ENCODE results near the gene KDELR3. TPM values are rescaled to one million over a fixed set of nuclear protein-coding genes. Genes with fewer than 3 reads are reported as not detected.

The KDELR3 gene
- total RNA-seq, 1 donor from 2014 or later: 39.3 TPM

GRCh38 chr22:38422611-38423511 lies 45.0 kb upstream of the KDELR3 start:
- Mint-ChIP-seq H3K27me3 (ENCODE audit: unreplicated experiment) (no peaks in the 10 kb centered on the region), H3K27ac (ENCODE audit: unreplicated experiment) (no peak overlapping the region), H3K9me3 (ENCODE audit: unreplicated experiment) (no peaks in the 10 kb centered on the region), H3K4me3 (ENCODE audit: unreplicated experiment) (no peak overlapping the region), H3K4me1 (ENCODE audit: unreplicated experiment) (no peaks in the 10 kb centered on the region), H3K36me3 (ENCODE audit: unreplicated experiment) (no peaks in the 10 kb centered on the region)
- TF ChIP-seq, protein P1, sequence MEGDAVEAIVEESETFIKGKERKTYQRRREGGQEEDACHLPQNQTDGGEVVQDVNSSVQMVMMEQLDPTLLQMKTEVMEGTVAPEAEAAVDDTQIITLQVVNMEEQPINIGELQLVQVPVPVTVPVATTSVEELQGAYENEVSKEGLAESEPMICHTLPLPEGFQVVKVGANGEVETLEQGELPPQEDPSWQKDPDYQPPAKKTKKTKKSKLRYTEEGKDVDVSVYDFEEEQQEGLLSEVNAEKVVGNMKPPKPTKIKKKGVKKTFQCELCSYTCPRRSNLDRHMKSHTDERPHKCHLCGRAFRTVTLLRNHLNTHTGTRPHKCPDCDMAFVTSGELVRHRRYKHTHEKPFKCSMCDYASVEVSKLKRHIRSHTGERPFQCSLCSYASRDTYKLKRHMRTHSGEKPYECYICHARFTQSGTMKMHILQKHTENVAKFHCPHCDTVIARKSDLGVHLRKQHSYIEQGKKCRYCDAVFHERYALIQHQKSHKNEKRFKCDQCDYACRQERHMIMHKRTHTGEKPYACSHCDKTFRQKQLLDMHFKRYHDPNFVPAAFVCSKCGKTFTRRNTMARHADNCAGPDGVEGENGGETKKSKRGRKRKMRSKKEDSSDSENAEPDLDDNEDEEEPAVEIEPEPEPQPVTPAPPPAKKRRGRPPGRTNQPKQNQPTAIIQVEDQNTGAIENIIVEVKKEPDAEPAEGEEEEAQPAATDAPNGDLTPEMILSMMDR (IDR thresholded peaks at IDR 0.05): no peak
- DNase-seq (ENCODE audit: extremely low spot score, unreplicated experiment): no peak

DNA sequence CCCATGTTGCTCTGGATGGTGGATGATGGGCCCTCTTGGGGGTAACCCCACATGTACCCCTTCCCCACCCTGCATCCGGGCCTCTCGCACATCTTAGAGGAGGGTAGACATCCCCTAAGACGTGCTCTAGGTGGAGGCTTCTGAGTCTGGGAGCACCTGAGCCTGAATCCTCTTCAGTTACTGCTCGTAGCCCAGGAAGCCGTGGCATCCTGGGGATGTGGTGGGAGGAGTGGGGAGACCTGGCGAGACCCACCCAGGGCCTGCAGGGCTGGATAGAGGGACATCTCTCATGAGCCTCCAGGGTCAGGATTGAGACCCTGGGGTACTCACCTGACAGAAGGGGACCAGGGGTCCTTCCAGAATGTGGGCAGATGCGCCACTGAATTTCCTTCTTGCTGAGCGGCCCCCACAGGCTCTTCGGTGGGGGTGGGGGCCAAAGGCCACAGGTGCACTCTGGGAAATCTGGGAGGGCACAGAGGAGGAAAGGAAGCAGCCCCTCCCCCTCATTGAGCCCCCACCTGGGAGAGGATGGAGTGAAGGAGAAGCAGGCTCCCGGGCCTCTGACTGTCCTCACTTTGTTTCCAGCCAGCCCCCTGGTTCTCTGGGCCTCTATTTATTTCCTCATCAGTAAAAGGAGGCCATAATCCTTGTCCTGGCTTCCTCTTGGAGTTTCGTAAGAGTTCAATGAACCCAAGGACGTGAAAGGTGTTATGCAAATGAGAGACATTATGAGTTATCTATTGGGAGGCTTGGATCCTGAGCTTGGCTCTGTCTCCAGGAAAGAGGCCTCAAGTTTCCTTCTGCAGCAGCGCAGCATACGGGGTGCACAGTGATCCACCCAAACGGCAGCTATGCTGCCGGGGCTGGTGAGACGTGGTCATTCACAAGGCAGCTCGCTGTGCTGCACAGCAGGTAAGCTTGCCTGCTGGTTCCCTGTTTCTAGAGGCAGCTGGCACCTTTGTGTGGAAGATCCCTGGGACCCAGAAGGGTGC lies 44.1 kb upstream of the KDELR3 start:
- TF ChIP-seq, protein P1 (IDR thresholded peaks at IDR 0.05): no peak
- Mint-ChIP-seq H3K9me3 (ENCODE audit: unreplicated experiment) (no peaks in the 10 kb centered on the region), H3K36me3 (ENCODE audit: unreplicated experiment) (no peaks in the 10 kb centered on the region), H3K27me3 (ENCODE audit: unreplicated experiment) (no peaks in the 10 kb centered on the region), H3K4me1 (ENCODE audit: unreplicated experiment) (no peaks in the 10 kb centered on the region), H3K27ac (ENCODE audit: unreplicated experiment) (no peak overlapping the region), H3K4me3 (ENCODE audit: unreplicated experiment) (no peak overlapping the region)
- no peak for DNase-seq (ENCODE audit: extremely low spot score, unreplicated experiment)

GRCh38 chr22:38424525-38425080 lies 43.3 kb upstream of the KDELR3 start:
- no peaks in the 10 kb centered on the region for H3K27me3 Mint-ChIP-seq (ENCODE audit: unreplicated experiment)
- H3K4me3 Mint-ChIP-seq (ENCODE audit: unreplicated experiment): no peak overlapping the region
- TF ChIP-seq, protein P1 (IDR thresholded peaks at IDR 0.05): no peak
- DNase-seq (ENCODE audit: extremely low spot score, unreplicated experiment): no peak
- H3K36me3 Mint-ChIP-seq (ENCODE audit: unreplicated experiment): no peaks in the 10 kb centered on the region
- no peaks in the 10 kb centered on the region for H3K4me1 Mint-ChIP-seq (ENCODE audit: unreplicated experiment)
- no peaks in the 10 kb centered on the region for H3K9me3 Mint-ChIP-seq (ENCODE audit: unreplicated experiment)
- H3K27ac Mint-ChIP-seq (ENCODE audit: unreplicated experiment): no peak overlapping the region

- H3K27me3 Mint-ChIP-seq (ENCODE audit: unreplicated experiment): no peaks in the 10 kb centered on the region
- H3K36me3 Mint-ChIP-seq (ENCODE audit: unreplicated experiment): no peaks in the 10 kb centered on the region
- no peak for DNase-seq (ENCODE audit: extremely low spot score, unreplicated experiment)
- H3K9me3 Mint-ChIP-seq (ENCODE audit: unreplicated experiment): no peaks in the 10 kb centered on the region
- H3K27ac Mint-ChIP-seq (ENCODE audit: unreplicated experiment): no peak overlapping the region
- TF ChIP-seq, protein P1 (IDR thresholded peaks at IDR 0.05): no peak
- no peak overlapping the region for H3K4me3 Mint-ChIP-seq (ENCODE audit: unreplicated experiment)
- no peaks in the 10 kb centered on the region for H3K4me1 Mint-ChIP-seq (ENCODE audit: unreplicated experiment)
Observed at GRCh38 chr22:38426628-38427027, 41.3 kb upstream of the KDELR3 start.

Measured in osteocyte (in vitro differentiated cells).